PC-3 (cell line): ENCODE results near the gene DOCK4. TPM values are rescaled to one million over a fixed set of nuclear protein-coding genes. Genes with fewer than 3 reads are reported as not detected.

Experiments used
- ATAC-seq: fragments of 200-7000 bp; cut with Tn5 transposase; 2 replicates; pipeline ENCODE4 v1.9.1; 2020; ENCODE audit warnings: mild to moderate bottlenecking, moderate library complexity
- BruUV-seq: library from RNA; stranded (reverse); fragments of 400-500 nt; replicated peaks from 2 replicates; lab custom pipeline; 2021; lab: Mats Ljungman, UMichigan
- CTCF ChIA-PET: fragments of 300-600 bp; sonication (Branson Sonifier 250); formaldehyde crosslinking; loops from one replicate; lab custom pipeline; 2022; ENCODE audit warnings: antibody characterized with exemption; lab: Charles Lee
- POLR2A ChIA-PET: fragments of 300-600 bp; sonication (Branson Sonifier 250); formaldehyde crosslinking; loops from one replicate; lab custom pipeline; 2022; ENCODE audit warnings: antibody characterized with exemption; ENCODE audit not compliant: unreplicated experiment; lab: Charles Lee
- DNase-seq: peaks from one replicate; pipeline ENCODE4 v3.0.0-alpha.2; 2015
- H2AFZ ChIP-seq: fragments of 300-600 bp; sonication (generic); 2 replicates; pipeline ENCODE4 v1.6.0; 2016; ENCODE audit warnings: antibody characterized with exemption, low read length
- H3F3A ChIP-seq: fragments of 300-600 bp; sonication (generic); one replicate; pipeline ENCODE4 v1.6.0; 2017; ENCODE audit warnings: antibody characterized with exemption, low read length, control low read depth, mild to moderate bottlenecking; ENCODE audit not compliant: unreplicated experiment
- H3K27ac ChIP-seq: fragments of 300-600 bp; sonication (generic); 2 replicates; pipeline ENCODE4 v1.5.1; 2016; ENCODE audit warnings: mild to moderate bottlenecking, low read length
- H3K27me3 ChIP-seq: fragments of 300-600 bp; sonication (generic); 2 replicates; pipeline ENCODE4 v1.6.1; 2016; ENCODE audit warnings: low read length, mixed read lengths
- H3K36me3 ChIP-seq: fragments of 300-600 bp; sonication (generic); 2 replicates; pipeline ENCODE4 v1.6.1; 2016; ENCODE audit warnings: low read depth, mixed run types, low read length, mixed read lengths
- H3K4me1 ChIP-seq: fragments of 300-600 bp; sonication (generic); 2 replicates; pipeline ENCODE4 v1.5.1; 2016; ENCODE audit warnings: low read length; ENCODE audit not compliant: insufficient read depth
- H3K4me2 ChIP-seq: fragments of 300-600 bp; sonication (generic); 2 replicates; pipeline ENCODE4 v1.6.0; 2016; ENCODE audit warnings: low read length
- H3K4me3 ChIP-seq: fragments of 300-600 bp; sonication (generic); 2 replicates; pipeline ENCODE4 v1.5.1; 2016; ENCODE audit warnings: mild to moderate bottlenecking, low read length, mixed read lengths
- H3K79me2 ChIP-seq: fragments of 300-600 bp; sonication (generic); 2 replicates; pipeline ENCODE4 v1.6.1; 2017; ENCODE audit warnings: low read length, mixed read lengths
- H3K9ac ChIP-seq: fragments of 300-600 bp; sonication (generic); 2 replicates; pipeline ENCODE4 v1.6.0; 2016; ENCODE audit warnings: mild to moderate bottlenecking, low read length
- H3K9me2 ChIP-seq: fragments of 300-600 bp; sonication (generic); replicated peaks from 2 replicates; pipeline ENCODE4 v1.6.1; 2016; ENCODE audit warnings: mixed run types, low read length, mixed read lengths
- H3K9me3 ChIP-seq: fragments of 300-600 bp; sonication (generic); 2 replicates; pipeline ENCODE4 v1.6.1; 2016; ENCODE audit warnings: low read length, mixed read lengths
- H4K20me1 ChIP-seq: fragments of 300-600 bp; sonication (generic); 2 replicates; pipeline ENCODE4 v1.6.1; 2016; ENCODE audit warnings: low read length, mixed read lengths
- CTCF ChIP-seq: fragments of 300-600 bp; sonication (generic); conservative IDR thresholded peaks from 2 replicates; pipeline ENCODE4 v1.5.1; 2017; ENCODE audit warnings: antibody characterized with exemption, low read depth, mild to moderate bottlenecking, low read length
- EZH2 ChIP-seq: fragments of 300-600 bp; sonication (generic); IDR thresholded peaks from one replicate; pipeline ENCODE4 v1.6.1; 2017; ENCODE audit warnings: antibody characterized with exemption, mild to moderate bottlenecking, low read length; ENCODE audit not compliant: unreplicated experiment
- EZH2phosphoT487 ChIP-seq: fragments of 300-600 bp; sonication (generic); IDR thresholded peaks from 2 replicates; pipeline ENCODE4 v1.6.1; 2018; ENCODE audit warnings: mild to moderate bottlenecking, antibody characterized with exemption, low read length, borderline replicate concordance
- intact Hi-C: fragments of 100-400 bp; cut with micrococcal nuclease; formaldehyde crosslinking; loops from 2 replicates; pipeline ENCODE4 v1.9.0; 2023
- total RNA-seq: library from RNA; depleted of rRNA; stranded (reverse); fragments of >200 nt; gene quantifications from 2 replicates; pipeline ENCODE4 v1.2.3, GENCODE V29; 2014

Gene DOCK4
- total RNA-seq, 1 experiment from 2014 or later: 25.4 TPM

GRCh38 chr7:112059675-112060074, 146.5 kb downstream of the DOCK4 start:
- no peak for TF ChIP-seq EZH2phosphoT487
- no peak for TF ChIP-seq CTCF
- TF ChIP-seq EZH2: no peak
- no peak for ATAC-seq
- no TSS peak for BruUV-seq
- Histone ChIP-seq H2AFZ (no peak overlapping the region), H3K4me1 (no peaks in the 10 kb centered on the region), H3K27me3 (no peaks in the 10 kb centered on the region), H3K9me2 (no peaks in the 10 kb centered on the region), H3K4me3 (no peak overlapping the region), H3K4me2 (no peak overlapping the region), H4K20me1 (no peaks in the 10 kb centered on the region), H3K9ac (no peak overlapping the region), H3K9me3 (no peaks in the 10 kb centered on the region), H3K27ac (no peak overlapping the region), H3K36me3 (no peaks in the 10 kb centered on the region), H3K79me2 (peaks cover 14% of the 10 kb centered on the region; the same call in 1 of the 2 replicates), H3F3A (no peaks in the 10 kb centered on the region)
- ChIA-PET POLR2A (no interaction called here), CTCF (no interaction called here)
- intact Hi-C loops: no loop called here
- DNase-seq: no peak

GRCh38 chr7:112058686-112059085, 147.5 kb downstream of the DOCK4 start:
- Histone ChIP-seq H2AFZ (no peak overlapping the region), H3F3A (no peaks in the 10 kb centered on the region), H3K4me2 (no peak overlapping the region), H3K27ac (no peak overlapping the region), H3K27me3 (no peaks in the 10 kb centered on the region), H3K9me3 (no peaks in the 10 kb centered on the region), H3K36me3 (no peaks in the 10 kb centered on the region), H3K4me3 (no peak overlapping the region), H3K9ac (no peak overlapping the region), H3K4me1 (no peaks in the 10 kb centered on the region), H4K20me1 (no peaks in the 10 kb centered on the region), H3K9me2 (no peaks in the 10 kb centered on the region), H3K79me2 (peaks cover 15% of the 10 kb centered on the region; the same call in 1 of the 2 replicates)
- POLR2A ChIA-PET: no interaction called here
- CTCF ChIA-PET: no interaction called here
- no peak for TF ChIP-seq CTCF
- TF ChIP-seq EZH2phosphoT487: no peak
- TF ChIP-seq EZH2: no peak
- no peak for DNase-seq
- BruUV-seq: no TSS peak
- intact Hi-C loops: no loop called here
- ATAC-seq: no peak

- intact Hi-C loops: no loop called here
- ATAC-seq (no peak), DNase-seq (no peak)
- H3K9ac ChIP-seq: no peak overlapping the region
- ChIA-PET POLR2A (no interaction called here), CTCF (no interaction called here)
- peaks cover 20% of the 10 kb centered on the region for H3K79me2 ChIP-seq
- H3K9me3 ChIP-seq: no peaks in the 10 kb centered on the region
- H4K20me1 ChIP-seq: no peaks in the 10 kb centered on the region
- H3K27me3 ChIP-seq: no peaks in the 10 kb centered on the region
- H3K4me3 ChIP-seq: no peak overlapping the region
- H3F3A ChIP-seq: no peaks in the 10 kb centered on the region
- TF ChIP-seq EZH2phosphoT487 (no peak), EZH2 (no peak), CTCF (no peak)
- H3K9me2 ChIP-seq: no peaks in the 10 kb centered on the region
- H3K27ac ChIP-seq: no peak overlapping the region
- no peak overlapping the region for H2AFZ ChIP-seq
- H3K4me1 ChIP-seq: 0 out of 2 replicates have a peak, but pooled peaks cover 5% of the 10 kb centered on the region
- H3K36me3 ChIP-seq: no peaks in the 10 kb centered on the region
- no TSS peak for BruUV-seq
- no peak overlapping the region for H3K4me2 ChIP-seq
Observed at GRCh38 chr7:112056409-112056808, 149.8 kb downstream of the DOCK4 start.
